ENCODE data around the gene CCDC172.

- TF ChIP-seq RFX3 (CRISPR knock-in tag; IDR thresholded peaks at IDR 0.05) (no peak), POLR2AphosphoS5 (IDR thresholded peaks at IDR 0.05; ENCODE audit: low read depth, low read length) (no peak), THAP7 (CRISPR knock-in tag; IDR thresholded peaks at IDR 0.05) (no peak)
Observed at GRCh38 chr10:116427671-116428070, 103.4 kb downstream of the CCDC172 start, which contains the start of gene PNLIPRP3.
